MCF 10A (cell line): Measurements from ENCODE around the gene DCDC2. TPM values are rescaled to one million over a fixed set of nuclear protein-coding genes. Genes with fewer than 3 reads are reported as not detected.
A peak's percentile ranks its signal among the peaks of the same experiment; 100 is the strongest.

Experiments used
- BruUV-seq: library from RNA; stranded (reverse); fragments of 400-500 nt; replicated peaks from 2 replicates; lab custom pipeline; 2021; lab: Mats Ljungman, UMichigan
- CTCF ChIA-PET: fragments of 300-600 bp; sonication (Branson Sonifier 250); formaldehyde crosslinking; extraction: SDS; loops from one replicate; lab custom pipeline; 2021; ENCODE audit warnings: antibody characterized with exemption, inconsistent platforms; lab: Yijun Ruan, JAX
- POLR2A ChIA-PET: fragments of 300-600, 350-650 bp; sonication (Branson Sonifier 250); formaldehyde crosslinking; extraction: SDS; loops from one replicate; lab custom pipeline; 2020; ENCODE audit warnings: antibody characterized with exemption, inconsistent platforms; lab: Yijun Ruan, JAX
- DNase-seq: peaks from one replicate; pipeline ENCODE4 v3.0.0-alpha.2; 2018; ENCODE audit not compliant: unreplicated experiment
- H3K27ac Mint-ChIP-seq: one replicate; pipeline ENCODE4 v1.8.0; 2022; ENCODE audit warnings: mild to moderate bottlenecking, low read depth, mixed read lengths; ENCODE audit not compliant: unreplicated experiment
- H3K27me3 Mint-ChIP-seq: one replicate; pipeline ENCODE4 v1.8.0; 2022; ENCODE audit warnings: mixed read lengths; ENCODE audit not compliant: insufficient read depth, unreplicated experiment
- H3K36me3 Mint-ChIP-seq: one replicate; pipeline ENCODE4 v1.8.0; 2022; ENCODE audit warnings: mild to moderate bottlenecking, moderate library complexity, mixed read lengths; ENCODE audit not compliant: insufficient read depth, unreplicated experiment
- H3K4me1 Mint-ChIP-seq: one replicate; pipeline ENCODE4 v1.8.0; 2022; ENCODE audit warnings: mixed read lengths; ENCODE audit not compliant: insufficient read depth, unreplicated experiment
- H3K4me3 Mint-ChIP-seq: one replicate; pipeline ENCODE4 v1.8.0; 2022; ENCODE audit warnings: mild to moderate bottlenecking, moderate library complexity, mixed read lengths; ENCODE audit not compliant: unreplicated experiment
- H3K9me3 Mint-ChIP-seq: one replicate; pipeline ENCODE4 v1.8.0; 2022; ENCODE audit warnings: mixed read lengths; ENCODE audit not compliant: unreplicated experiment
- CTCF ChIP-seq: fragments of 200-600 bp; IDR thresholded peaks from one replicate; pipeline ENCODE4 v1.8.0; 2022; ENCODE audit warnings: antibody characterized with exemption, mild to moderate bottlenecking; ENCODE audit not compliant: unreplicated experiment
- intact Hi-C: fragments of 100-400 bp; cut with micrococcal nuclease; formaldehyde crosslinking; loops from 2 replicates; pipeline ENCODE4 v1.14.1; 2022
- total RNA-seq: library from RNA; stranded (reverse); gene quantifications from 2 replicates; pipeline ENCODE4 v1.2.3, GENCODE V29; 2022

Gene DCDC2
- total RNA-seq, 1 experiment from 2014 or later, result not detected

DNA sequence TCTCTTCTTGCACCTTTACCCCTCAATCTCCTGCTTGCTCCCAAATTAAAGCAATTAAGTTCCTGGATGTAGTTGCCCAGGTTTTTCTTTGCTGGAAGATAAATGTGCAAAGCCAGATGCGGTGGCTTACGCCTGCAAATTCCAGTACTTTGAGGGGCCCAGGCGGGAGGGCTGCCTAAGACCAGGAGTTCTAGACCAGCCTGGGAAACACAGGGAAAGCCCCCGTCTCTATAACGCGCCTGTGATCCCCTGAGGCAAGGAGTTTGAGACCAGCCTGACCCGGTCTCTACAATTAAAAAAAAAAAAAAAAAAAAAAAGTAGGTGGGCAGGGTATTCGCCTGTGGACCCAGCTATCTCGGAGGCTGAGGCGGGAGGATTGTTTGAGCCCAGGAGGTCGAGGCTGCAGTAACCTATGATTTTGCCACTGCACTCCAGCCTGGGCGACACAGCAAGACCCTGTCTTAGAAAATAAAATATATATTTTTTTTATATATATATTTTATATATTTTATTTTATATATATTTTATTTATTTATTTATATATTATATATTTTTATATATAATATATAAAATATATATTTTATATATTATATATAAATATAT is 461 bp upstream of the DCDC2 start:
- Mint-ChIP-seq H3K4me1 (peaks cover 4% of the 10 kb centered on the region), H3K36me3 (no peaks in the 10 kb centered on the region), H3K27ac (no peak overlapping the region), H3K27me3 (peaks cover 9% of the 10 kb centered on the region), H3K9me3 (no peaks in the 10 kb centered on the region), H3K4me3 (peak overlapping the region; percentile 8)
- intact Hi-C loops, result no loop called here
- BruUV-seq, result no TSS peak
- no peak for DNase-seq
- TF ChIP-seq CTCF, result no peak
- ChIA-PET CTCF (interaction anchor here (1.0 to 1.3 kb wide), 2 partner anchors 17 to 75 kb away, joined by 3 to 5 read pairs; no protein-coding TSS in a partner anchor), POLR2A (no interaction called here)

DNA sequence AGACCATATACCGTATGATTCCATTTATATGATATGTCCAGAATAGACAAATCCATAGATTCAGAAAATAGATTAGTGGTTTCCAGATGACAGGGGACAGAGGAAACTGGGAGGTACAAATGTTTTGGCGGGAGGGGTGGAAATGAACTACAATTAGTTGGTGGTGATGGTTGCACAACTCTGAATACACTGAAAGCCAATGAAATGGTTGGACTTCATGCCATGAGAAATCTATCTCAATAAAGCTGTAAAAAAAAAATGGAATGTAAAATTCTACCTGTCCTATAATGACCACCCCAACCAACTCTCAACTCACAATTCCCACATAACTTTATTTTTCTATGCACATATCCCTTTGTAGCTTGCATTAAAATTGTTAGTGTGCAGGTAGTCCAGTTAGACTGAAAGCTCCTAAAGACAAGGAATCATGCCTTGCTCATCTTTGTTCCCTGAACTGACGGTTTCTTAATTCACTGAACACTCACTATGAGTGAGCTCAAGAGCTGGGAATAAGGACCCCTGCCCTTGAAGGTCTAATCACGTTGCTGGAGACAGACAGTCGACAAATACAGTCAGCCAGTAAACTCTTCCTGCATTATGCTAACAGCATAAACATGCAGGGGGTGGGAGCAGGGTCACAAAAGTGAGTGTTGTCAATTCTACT is 1.4 kb downstream of the DCDC2 start:
- H3K9me3 Mint-ChIP-seq, result no peaks in the 10 kb centered on the region
- H3K4me1 Mint-ChIP-seq, result peaks cover 4% of the 10 kb centered on the region
- ChIA-PET POLR2A (interaction anchor here (0.6 to 1.2 kb wide), 2 partner anchors 46 to 734 kb away, joined by 3 to 4 read pairs; partner anchors contain the start of gene MRS2), CTCF (no interaction called here)
- H3K4me3 Mint-ChIP-seq, result no peak overlapping the region
- H3K27me3 Mint-ChIP-seq, result no peaks in the 10 kb centered on the region
- no peak for TF ChIP-seq CTCF
- BruUV-seq, result no TSS peak
- H3K36me3 Mint-ChIP-seq, result no peaks in the 10 kb centered on the region
- no peak for DNase-seq
- intact Hi-C loops, result no loop called here
- H3K27ac Mint-ChIP-seq, result no peak overlapping the region

DNA sequence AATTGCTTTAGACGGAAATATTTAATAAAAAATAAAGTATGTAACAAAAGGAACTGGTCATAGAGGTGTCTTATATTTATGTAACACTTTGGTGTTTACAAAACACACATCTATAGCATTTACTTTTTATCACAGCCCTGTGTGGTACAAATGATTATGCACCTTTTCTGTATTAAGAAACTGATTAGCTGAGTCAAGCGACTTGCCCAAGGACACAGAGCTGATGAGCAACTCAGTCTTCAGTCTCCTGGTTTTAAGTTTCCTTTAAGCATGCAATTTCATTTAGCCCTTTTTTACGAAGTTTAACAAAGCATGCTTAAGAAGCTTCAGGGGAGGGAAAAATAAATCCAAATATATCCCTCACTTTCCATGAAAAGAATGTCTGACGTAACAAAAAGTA is 2.5 kb downstream of the DCDC2 start:
- Mint-ChIP-seq H3K27ac (no peak overlapping the region), H3K4me3 (no peak overlapping the region), H3K9me3 (no peaks in the 10 kb centered on the region), H3K36me3 (no peaks in the 10 kb centered on the region), H3K27me3 (no peaks in the 10 kb centered on the region), H3K4me1 (peaks cover 4% of the 10 kb centered on the region)
- TF ChIP-seq CTCF, result no peak
- ChIA-PET CTCF (no interaction called here), POLR2A (interaction anchor here (0.8 to 1.2 kb wide), 2 partner anchors 32 to 47 kb away, joined by 3 read pairs; partner anchors contain the start of gene MRS2)
- no peak for DNase-seq
- intact Hi-C loops, result no loop called here
- BruUV-seq, result no TSS peak

GRCh38 chr6:24353861-24354260 is 4.0 kb downstream of the DCDC2 start:
- ChIA-PET POLR2A (interaction anchor here (0.6 to 0.7 kb wide), 2 partner anchors 17 to 319 kb away, joined by 3 read pairs; no protein-coding TSS in a partner anchor), CTCF (interaction anchor here (0.5 to 3.1 kb wide), 4 partner anchors 35 to 629 kb away, joined by 3 to 10 read pairs (median 3); no protein-coding TSS in a partner anchor)
- intact Hi-C loops, result no loop called here
- Mint-ChIP-seq H3K27me3 (peaks cover 12% of the 10 kb centered on the region), H3K4me1 (no peaks in the 10 kb centered on the region), H3K36me3 (no peaks in the 10 kb centered on the region), H3K27ac (no peak overlapping the region), H3K4me3 (no peak overlapping the region), H3K9me3 (no peaks in the 10 kb centered on the region)
- no TSS peak for BruUV-seq
- TF ChIP-seq CTCF, result no peak
- no peak for DNase-seq
